ENCODE measurements around the gene LTBP3.

Gene LTBP3

DNA sequence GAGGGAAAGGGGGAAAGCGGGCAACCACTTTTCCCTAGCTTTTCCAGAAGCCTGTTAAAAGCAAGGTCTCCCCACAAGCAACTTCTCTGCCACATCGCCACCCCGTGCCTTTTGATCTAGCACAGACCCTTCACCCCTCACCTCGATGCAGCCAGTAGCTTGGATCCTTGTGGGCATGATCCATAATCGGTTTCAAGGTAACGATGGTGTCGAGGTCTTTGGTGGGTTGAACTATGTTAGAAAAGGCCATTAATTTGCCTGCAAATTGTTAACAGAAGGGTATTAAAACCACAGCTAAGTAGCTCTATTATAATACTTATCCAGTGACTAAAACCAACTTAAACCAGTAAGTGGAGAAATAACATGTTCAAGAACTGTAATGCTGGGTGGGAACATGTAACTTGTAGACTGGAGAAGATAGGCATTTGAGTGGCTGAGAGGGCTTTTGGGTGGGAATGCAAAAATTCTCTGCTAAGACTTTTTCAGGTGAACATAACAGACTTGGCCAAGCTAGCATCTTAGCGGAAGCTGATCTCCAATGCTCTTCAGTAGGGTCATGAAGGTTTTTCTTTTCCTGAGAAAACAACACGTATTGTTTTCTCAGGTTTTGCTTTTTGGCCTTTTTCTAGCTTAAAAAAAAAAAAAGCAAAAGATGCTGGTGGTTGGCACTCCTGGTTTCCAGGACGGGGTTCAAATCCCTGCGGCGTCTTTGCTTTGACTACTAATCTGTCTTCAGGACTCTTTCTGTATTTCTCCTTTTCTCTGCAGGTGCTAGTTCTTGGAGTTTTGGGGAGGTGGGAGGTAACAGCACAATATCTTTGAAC, 52.5 kb downstream of the LTBP3 start:
- DNase-seq: no peak

DNA sequence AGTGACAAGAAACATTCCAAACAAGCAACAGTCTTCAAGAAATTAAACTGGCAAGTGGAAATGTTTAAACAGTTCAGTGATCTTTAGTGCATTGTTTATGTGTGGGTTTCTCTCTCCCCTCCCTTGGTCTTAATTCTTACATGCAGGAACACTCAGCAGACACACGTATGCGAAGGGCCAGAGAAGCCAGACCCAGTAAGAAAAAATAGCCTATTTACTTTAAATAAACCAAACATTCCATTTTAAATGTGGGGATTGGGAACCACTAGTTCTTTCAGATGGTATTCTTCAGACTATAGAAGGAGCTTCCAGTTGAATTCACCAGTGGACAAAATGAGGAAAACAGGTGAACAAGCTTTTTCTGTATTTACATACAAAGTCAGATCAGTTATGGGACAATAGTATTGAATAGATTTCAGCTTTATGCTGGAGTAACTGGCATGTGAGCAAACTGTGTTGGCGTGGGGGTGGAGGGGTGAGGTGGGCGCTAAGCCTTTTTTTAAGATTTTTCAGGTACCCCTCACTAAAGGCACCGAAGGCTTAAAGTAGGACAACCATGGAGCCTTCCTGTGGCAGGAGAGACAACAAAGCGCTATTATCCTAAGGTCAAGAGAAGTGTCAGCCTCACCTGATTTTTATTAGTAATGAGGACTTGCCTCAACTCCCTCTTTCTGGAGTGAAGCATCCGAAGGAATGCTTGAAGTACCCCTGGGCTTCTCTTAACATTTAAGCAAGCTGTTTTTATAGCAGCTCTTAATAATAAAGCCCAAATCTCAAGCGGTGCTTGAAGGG, 53.3 kb downstream of the LTBP3 start:
- no peak for DNase-seq

DNA sequence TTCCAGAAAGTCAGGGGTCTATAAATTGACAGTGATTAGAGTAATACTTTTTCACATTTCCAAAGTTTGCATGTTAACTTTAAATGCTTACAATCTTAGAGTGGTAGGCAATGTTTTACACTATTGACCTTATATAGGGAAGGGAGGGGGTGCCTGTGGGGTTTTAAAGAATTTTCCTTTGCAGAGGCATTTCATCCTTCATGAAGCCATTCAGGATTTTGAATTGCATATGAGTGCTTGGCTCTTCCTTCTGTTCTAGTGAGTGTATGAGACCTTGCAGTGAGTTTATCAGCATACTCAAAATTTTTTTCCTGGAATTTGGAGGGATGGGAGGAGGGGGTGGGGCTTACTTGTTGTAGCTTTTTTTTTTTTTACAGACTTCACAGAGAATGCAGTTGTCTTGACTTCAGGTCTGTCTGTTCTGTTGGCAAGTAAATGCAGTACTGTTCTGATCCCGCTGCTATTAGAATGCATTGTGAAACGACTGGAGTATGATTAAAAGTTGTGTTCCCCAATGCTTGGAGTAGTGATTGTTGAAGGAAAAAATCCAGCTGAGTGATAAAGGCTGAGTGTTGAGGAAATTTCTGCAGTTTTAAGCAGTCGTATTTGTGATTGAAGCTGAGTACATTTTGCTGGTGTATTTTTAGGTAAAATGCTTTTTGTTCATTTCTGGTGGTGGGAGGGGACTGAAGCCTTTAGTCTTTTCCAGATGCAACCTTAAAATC, 54.0 kb downstream of the LTBP3 start:
- DNase-seq: no peak

DNA sequence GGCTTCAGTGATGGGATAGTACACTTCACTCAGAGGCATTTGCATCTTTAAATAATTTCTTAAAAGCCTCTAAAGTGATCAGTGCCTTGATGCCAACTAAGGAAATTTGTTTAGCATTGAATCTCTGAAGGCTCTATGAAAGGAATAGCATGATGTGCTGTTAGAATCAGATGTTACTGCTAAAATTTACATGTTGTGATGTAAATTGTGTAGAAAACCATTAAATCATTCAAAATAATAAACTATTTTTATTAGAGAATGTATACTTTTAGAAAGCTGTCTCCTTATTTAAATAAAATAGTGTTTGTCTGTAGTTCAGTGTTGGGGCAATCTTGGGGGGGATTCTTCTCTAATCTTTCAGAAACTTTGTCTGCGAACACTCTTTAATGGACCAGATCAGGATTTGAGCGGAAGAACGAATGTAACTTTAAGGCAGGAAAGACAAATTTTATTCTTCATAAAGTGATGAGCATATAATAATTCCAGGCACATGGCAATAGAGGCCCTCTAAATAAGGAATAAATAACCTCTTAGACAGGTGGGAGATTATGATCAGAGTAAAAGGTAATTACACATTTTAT, 54.7 kb downstream of the LTBP3 start:
- DNase-seq: no peak

DNA sequence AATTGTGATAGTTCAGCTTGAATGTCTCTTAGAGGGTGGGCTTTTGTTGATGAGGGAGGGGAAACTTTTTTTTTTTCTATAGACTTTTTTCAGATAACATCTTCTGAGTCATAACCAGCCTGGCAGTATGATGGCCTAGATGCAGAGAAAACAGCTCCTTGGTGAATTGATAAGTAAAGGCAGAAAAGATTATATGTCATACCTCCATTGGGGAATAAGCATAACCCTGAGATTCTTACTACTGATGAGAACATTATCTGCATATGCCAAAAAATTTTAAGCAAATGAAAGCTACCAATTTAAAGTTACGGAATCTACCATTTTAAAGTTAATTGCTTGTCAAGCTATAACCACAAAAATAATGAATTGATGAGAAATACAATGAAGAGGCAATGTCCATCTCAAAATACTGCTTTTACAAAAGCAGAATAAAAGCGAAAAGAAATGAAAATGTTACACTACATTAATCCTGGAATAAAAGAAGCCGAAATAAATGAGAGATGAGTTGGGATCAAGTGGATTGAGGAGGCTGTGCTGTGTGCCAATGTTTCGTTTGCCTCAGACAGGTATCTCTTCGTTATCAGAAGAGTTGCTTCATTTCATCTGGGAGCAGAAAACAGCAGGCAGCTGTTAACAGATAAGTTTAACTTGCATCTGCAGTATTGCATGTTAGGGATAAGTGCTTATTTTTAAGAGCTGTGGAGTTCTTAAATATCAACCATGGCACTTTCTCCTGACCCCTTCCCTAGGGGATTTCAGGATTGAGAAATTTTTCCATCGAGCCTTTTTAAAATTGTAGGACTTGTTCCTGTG, 55.4 kb downstream of the LTBP3 start:
- no peak for DNase-seq

DNA sequence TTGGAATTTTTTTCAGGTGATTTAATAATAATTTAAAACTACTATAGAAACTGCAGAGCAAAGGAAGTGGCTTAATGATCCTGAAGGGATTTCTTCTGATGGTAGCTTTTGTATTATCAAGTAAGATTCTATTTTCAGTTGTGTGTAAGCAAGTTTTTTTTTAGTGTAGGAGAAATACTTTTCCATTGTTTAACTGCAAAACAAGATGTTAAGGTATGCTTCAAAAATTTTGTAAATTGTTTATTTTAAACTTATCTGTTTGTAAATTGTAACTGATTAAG, 55.9 kb downstream of the LTBP3 start:
- no peak for DNase-seq

DNA sequence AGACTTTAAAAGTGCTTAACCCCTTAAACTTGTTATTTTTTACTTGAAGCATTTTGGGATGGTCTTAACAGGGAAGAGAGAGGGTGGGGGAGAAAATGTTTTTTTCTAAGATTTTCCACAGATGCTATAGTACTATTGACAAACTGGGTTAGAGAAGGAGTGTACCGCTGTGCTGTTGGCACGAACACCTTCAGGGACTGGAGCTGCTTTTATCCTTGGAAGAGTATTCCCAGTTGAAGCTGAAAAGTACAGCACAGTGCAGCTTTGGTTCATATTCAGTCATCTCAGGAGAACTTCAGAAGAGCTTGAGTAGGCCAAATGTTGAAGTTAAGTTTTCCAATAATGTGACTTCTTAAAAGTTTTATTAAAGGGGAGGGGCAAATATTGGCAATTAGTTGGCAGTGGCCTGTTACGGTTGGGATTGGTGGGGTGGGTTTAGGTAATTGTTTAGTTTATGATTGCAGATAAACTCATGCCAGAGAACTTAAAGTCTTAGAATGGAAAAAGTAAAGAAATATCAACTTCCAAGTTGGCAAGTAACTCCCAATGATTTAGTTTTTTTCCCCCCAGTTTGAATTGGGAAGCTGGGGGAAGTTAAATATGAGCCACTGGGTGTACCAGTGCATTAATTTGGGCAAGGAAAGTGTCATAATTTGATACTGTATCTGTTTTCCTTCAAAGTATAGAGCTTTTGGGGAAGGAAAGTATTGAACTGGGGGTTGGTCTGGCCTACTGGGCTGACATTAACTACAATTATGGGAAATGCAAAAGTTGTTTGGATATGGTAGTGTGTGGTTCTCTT, 56.5 kb downstream of the LTBP3 start:
- DNase-seq: no peak

DNA sequence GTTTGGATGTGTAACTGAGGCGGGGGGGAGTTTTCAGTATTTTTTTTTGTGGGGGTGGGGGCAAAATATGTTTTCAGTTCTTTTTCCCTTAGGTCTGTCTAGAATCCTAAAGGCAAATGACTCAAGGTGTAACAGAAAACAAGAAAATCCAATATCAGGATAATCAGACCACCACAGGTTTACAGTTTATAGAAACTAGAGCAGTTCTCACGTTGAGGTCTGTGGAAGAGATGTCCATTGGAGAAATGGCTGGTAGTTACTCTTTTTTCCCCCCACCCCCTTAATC, 57.0 kb downstream of the LTBP3 start:
- DNase-seq: no peak

DNA sequence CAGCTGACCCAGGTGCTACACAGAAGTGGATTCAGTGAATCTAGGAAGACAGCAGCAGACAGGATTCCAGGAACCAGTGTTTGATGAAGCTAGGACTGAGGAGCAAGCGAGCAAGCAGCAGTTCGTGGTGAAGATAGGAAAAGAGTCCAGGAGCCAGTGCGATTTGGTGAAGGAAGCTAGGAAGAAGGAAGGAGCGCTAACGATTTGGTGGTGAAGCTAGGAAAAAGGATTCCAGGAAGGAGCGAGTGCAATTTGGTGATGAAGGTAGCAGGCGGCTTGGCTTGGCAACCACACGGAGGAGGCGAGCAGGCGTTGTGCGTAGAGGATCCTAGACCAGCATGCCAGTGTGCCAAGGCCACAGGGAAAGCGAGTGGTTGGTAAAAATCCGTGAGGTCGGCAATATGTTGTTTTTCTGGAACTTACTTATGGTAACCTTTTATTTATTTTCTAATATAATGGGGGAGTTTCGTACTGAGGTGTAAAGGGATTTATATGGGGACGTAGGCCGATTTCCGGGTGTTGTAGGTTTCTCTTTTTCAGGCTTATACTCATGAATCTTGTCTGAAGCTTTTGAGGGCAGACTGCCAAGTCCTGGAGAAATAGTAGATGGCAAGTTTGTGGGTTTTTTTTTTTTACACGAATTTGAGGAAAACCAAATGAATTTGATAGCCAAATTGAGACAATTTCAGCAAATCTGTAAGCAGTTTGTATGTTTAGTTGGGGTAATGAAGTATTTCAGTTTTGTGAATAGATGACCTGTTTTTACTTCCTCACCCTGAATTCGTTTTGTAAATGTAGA, 57.6 kb downstream of the LTBP3 start:
- DNase-seq: peak; percentile 64

DNA sequence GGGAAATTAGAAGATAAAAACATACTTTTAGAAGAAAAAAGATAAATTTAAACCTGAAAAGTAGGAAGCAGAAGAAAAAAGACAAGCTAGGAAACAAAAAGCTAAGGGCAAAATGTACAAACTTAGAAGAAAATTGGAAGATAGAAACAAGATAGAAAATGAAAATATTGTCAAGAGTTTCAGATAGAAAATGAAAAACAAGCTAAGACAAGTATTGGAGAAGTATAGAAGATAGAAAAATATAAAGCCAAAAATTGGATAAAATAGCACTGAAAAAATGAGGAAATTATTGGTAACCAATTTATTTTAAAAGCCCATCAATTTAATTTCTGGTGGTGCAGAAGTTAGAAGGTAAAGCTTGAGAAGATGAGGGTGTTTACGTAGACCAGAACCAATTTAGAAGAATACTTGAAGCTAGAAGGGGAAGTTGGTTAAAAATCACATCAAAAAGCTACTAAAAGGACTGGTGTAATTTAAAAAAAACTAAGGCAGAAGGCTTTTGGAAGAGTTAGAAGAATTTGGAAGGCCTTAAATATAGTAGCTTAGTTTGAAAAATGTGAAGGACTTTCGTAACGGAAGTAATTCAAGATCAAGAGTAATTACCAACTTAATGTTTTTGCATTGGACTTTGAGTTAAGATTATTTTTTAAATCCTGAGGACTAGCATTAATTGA, 58.3 kb downstream of the LTBP3 start:
- DNase-seq: no peak

DNA sequence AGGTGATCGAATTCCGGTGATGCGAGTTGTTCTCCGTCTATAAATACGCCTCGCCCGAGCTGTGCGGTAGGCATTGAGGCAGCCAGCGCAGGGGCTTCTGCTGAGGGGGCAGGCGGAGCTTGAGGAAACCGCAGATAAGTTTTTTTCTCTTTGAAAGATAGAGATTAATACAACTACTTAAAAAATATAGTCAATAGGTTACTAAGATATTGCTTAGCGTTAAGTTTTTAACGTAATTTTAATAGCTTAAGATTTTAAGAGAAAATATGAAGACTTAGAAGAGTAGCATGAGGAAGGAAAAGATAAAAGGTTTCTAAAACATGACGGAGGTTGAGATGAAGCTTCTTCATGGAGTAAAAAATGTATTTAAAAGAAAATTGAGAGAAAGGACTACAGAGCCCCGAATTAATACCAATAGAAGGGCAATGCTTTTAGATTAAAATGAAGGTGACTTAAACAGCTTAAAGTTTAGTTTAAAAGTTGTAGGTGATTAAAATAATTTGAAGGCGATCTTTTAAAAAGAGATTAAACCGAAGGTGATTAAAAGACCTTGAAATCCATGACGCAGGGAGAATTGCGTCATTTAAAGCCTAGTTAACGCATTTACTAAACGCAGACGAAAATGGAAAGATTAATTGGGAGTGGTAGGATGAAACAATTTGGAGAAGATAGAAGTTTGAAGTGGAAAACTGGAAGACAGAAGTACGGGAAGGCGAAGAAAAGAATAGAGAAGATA, 59.0 kb downstream of the LTBP3 start, which contains the start of gene MALAT1:
Gene MALAT1 (plus strand): TSS at position 69 of the 736 bp plus-strand sequence.
- DNase-seq: peak; percentile 95

DNA sequence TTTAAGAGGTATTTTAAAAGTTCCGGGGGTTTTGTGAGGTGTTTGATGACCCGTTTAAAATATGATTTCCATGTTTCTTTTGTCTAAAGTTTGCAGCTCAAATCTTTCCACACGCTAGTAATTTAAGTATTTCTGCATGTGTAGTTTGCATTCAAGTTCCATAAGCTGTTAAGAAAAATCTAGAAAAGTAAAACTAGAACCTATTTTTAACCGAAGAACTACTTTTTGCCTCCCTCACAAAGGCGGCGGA, 59.5 kb downstream of the LTBP3 start:
- no peak for DNase-seq

DNA sequence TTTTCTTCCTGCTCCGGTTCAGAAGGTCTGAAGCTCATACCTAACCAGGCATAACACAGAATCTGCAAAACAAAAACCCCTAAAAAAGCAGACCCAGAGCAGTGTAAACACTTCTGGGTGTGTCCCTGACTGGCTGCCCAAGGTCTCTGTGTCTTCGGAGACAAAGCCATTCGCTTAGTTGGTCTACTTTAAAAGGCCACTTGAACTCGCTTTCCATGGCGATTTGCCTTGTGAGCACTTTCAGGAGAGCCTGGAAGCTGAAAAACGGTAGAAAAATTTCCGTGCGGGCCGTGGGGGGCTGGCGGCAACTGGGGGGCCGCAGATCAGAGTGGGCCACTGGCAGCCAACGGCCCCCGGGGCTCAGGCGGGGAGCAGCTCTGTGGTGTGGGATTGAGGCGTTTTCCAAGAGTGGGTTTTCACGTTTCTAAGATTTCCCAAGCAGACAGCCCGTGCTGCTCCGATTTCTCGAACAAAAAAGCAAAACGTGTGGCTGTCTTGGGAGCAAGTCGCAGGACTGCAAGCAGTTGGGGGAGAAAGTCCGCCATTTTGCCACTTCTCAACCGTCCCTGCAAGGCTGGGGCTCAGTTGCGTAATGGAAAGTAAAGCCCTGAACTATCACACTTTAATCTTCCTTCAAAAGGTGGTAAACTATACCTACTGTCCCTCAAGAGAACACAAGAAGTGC, 60.0 kb downstream of the LTBP3 start:
- DNase-seq: peak; percentile 79

DNA sequence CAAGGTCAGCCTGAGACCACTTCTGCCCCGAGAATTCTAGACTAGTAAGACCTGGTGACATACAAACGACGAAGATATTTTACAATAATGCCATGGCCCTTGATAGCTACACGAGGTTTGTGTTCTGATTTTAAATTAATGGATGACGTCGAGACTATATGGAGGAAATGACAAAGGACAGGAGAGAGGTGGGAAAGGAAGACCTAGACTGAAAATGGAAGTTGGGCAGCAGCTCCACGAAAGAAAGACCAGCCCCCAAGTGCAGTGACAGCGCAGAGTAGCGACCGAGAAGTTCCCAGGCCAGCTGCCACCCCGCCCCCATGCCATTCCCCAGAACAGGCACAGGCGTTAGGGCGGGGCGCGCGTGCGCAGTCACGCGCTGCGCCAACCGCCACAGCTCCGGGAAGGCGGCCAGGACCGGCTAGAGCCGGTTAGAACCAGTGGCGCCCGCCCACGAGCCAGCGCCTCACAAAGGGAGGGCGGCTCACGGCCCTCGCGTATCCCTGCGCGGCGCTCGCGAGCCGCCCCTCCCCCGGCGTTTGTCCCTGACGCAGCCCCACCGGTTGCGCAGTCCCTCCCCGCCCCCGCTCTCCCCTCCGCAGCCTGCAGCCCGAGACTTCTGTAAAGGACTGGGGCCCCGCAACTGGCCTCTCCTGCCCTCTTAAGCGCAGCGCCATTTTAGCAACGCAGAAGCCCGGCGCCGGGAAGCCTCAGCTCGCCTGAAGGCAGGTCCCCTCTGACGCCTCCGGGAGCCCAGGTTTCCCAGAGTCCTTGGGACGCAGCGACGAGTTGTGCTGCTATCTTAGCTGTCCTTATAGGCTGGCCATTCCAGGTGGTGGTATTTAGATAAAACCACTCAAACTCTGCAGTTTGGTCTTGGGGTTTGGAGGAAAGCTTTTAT, 60.8 kb downstream of the LTBP3 start:
- DNase-seq: peak; percentile 99

DNA sequence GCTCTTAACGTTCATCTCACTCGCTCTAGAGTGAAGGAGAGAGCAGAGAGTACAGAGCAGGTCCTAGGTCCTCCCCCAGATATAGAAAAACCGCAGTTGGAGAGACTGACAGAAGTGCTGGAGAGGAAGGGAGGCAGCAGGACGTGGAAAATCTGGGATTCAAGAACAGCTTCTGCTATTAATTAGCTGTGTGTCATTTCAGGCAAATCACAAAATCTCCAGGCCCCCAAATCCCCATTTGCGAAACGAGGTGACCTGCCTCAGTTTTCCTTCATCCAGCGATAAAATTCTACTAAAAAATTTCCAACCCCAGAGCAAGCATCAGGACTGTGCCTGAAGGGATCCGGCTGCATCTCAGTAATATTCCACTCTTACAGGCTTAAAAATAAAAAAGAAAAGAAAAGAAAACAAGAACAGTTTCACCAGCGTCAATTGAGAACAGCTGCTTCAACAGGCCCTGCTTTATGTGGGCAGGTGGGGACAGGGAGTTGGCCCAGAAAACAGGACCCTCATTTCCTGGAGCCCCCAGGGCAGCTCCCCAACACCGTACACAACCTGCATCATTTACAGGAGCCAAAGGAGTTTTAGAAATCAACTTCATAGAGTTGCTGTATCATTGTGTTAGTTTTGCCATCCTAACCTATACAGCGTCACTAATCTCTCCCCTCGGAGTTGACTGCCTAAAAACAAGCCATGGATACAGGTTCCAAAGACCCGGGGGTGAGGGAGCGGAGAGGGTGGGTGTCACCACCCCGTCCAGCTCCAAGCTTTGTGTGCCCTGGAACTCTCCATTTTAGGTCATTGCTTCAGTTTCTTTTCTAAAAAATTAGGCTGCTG, 61.6 kb downstream of the LTBP3 start:
- DNase-seq: no peak

DNA sequence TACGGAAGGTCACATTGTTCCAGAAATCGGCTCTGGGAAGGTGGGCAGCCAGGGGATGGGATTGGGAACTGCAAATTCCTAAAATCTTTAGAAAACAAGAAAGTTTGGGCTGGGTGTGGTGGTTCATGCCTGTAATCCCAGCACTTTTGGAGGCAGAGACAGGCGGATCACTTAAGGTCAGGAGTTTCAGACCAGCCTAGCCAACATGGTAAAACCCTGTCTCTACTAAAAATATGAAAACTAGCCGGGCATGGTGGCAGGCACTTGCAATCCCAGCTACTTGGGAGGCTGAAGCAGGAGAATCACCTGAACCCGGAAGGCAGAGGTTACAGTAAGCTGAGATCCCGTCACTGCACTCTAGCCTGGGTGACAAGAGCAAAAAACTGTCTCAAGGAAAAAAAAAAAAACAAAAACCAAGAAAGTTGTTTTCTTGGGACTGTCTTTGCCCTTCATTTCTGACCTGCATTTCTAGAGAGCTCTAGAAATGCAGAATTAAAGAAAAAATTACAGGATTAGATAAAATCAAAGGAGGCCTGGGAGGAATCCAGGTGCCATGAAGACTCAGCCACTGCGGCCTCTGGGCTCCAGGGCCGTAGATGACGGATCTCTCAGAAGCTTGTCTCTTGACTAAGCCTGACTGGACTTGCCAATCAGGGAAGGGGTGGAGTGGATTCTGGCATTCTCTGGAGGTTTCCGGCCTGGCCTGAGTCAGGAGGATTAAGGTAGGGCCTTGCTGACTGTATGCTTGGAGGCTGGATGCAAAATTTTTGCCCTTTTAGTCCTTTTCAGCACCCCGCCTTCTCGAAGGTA, 64.6 kb downstream of the LTBP3 start:
- no peak for DNase-seq

Data from activated CD4-positive, alpha-beta T cell treated with anti-CD3 and anti-CD28 coated beads for 48 hours (primary cell).